Stimulated activated CD4-positive, alpha-beta T cell treated with anti-CD3 and anti-CD28 coated beads, TNF-alpha, amount 100 ng/mL, for 4 hours (primary cell): ENCODE measurements around the gene IDUA.
"Not testable (repeated sequence)": the region's sequence is repeated elsewhere in the genome, so short reads cannot be mapped to it uniquely, and the experiment has no call there.

ENCODE experiments used
- DNase-seq, 3 experiments: peaks; one replicate each; pipeline ENCODE4 v3.0.0-alpha.2; 2020; ENCODE audit warnings: low read depth in 3 of 3

Gene IDUA

DNA sequence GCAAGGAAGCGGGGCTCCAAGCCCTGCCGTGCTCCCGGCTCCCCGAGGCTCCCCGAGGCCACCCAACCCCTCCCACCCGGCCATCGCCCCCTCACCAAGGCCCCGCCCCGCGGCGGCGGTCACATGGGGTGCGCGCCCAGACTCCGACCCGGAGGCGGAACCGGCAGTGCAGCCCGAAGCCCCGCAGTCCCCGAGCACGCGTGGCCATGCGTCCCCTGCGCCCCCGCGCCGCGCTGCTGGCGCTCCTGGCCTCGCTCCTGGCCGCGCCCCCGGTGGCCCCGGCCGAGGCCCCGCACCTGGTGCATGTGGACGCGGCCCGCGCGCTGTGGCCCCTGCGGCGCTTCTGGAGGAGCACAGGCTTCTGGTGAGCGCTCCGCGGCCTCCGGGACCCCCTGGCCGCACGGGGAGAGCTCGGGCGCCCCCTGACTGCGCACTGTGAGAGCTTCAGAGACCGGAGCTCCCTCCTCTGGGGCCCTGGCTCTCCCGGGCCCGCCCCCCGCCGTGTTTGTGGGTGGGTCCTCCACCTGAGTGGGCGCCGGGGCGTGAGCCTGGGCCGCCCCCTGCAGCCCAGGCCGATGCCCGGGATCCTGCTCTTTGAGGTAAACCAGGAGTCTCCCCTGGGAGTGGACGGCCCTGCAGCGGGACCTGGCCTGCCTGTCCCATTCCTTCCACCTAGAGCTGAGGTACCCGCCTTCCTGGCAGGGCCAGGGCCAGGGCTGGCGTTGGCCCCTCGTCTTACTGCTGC, at the start of gene IDUA:
IDUA (plus strand) TSS at position 166 of the 745 bp plus-strand sequence; CDS start at position 207, 41 bp downstream.
- DNase-seq: peak; percentile 78 to 85 (median 83)

DNA sequence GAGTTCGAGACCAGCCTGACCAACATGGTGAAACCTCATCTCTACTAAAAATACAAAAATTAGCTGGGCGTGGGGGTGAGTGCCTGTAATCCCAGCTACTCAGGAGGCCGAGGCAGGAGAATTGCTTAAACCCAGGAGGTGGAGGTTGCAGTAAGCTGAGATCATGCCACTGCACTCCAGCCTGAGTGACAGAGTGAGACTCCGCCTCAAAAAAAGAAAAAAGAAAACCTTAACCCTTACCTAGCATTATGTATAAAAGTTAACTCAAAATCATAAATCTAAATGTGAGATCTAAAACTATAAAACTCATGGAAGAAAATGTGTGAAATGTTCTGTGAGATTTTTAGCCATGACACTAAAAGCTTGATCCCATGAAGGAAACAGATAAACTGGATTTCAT, 47.3 kb upstream of the IDUA start:
- DNase-seq: not testable (repeated sequence)

DNA sequence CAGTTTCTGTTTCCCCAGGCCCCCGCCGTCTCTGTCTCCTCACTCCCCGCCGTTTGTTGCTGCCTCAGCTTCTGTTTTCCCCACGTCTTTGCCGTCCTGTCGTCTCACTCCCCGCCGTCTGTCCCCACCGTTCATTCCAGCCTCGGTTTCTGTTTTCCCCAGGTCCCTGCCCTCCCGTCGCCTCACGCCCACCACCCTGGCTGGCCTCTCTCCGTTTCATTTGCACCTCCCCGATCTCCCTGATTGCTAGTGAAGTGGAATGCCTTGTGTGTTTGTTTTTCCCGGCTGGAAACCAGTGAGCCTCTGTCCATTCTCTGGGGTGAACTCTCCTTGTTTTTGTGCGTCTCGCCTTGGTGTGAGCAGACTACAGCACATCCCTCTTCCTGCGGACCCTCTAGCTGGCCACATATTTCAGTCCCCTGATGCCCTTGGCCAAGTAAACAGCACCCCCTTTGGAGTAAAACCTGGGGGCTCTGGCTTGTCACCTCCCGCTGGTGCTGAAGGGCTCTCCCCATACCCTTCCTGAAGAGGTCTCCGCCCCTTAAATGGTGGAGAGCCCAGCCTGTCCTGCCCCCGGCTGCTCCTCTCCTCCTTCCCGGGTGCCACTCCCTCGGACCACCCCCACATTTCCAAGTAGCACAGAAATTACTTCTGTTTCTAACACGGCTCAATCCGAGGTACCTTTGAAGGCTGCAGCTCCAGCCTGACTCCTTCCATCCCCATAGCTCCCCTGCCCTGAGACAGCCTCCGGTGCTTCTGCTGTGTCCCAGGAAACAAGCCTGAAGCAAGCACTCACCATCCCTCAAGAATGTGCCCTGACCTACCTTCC, 41.4 kb upstream of the IDUA start:
- DNase-seq: no peak

DNA sequence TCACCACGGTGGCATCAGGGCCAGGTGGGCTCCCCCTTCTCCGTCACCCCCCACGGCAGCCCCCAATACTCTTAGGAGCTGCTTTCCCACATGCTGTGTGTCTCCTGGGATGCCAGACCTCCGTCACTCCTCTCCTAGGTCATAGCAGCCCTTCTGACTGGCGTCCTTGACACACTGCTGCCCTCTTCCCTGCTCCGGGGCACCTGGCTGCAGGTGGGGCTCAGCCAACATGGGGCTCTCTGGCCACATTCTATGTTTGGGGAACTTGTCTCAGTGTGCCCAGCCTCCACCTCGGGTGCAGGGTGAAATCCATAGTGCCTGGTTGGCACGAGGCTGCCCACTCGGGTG, 40.8 kb upstream of the IDUA start:
- DNase-seq: no peak

DNA sequence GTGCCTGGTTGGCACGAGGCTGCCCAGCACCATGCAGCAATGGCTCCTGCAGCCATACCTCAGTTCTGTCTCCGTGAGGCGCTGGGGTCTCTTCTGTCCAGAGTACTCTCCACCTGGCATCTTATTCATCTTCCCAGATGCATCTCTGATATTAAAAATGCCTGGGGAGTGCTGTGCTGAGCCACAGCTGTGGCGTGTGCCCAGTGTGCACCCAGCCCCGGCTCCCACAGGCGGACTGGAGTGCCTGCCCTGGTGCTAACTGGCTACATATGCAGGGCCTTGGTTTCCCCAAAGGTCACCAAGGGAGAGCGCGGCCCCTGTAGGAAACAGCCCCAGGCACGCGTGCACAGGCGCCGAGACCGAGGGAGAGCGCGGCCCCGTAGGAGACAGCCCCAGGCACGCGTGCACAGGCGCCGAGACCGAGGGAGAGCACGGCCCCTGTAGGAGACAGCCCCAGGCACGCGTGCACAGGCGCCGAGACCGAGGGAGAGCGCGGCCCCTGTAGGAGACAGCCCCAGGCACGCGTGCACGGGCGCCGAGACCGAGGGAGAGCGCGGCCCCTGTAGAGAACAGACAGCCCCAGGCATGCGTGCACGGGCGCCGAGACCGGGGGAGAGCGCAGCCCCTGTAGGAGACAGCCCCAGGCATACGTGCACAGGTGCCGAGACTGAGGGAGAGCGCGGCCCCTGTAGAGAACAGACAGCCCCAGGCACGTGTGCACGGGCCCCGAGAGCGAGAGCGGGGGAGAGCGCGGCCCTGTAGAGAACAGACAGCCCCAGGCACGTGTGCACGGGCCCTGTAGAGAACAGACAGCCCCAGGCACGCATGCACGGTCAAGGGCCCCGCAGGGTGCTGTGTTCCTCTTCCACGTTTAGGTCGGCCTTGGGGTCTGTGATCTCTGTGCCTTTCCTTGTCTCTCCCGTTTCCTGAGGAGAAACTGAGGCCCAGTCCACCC, 40.0 kb upstream of the IDUA start:
- no peak for DNase-seq

DNA sequence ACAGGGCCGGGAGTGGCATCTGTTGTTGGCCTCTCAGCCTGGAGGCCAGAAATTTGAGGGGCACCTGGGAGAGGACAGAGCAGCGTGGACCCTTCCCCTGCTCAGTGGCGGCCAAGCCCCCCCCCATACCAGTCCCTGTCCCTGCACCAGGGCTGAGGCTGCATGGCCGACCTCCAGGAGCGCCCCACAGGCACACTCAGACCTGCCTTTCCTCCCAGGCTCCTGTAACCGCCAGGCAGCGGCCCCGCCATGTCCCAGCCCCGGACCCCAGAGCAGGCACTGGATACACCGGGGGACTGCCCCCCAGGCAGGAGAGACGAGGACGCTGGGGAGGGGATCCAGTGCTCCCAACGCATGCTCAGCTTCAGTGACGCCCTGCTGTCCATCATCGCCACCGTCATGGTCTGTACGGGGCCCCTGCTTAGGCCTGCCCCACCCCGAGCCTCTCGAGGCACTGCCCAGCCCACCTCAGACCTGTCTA, 39.3 kb upstream of the IDUA start:
- no peak for DNase-seq

DNA sequence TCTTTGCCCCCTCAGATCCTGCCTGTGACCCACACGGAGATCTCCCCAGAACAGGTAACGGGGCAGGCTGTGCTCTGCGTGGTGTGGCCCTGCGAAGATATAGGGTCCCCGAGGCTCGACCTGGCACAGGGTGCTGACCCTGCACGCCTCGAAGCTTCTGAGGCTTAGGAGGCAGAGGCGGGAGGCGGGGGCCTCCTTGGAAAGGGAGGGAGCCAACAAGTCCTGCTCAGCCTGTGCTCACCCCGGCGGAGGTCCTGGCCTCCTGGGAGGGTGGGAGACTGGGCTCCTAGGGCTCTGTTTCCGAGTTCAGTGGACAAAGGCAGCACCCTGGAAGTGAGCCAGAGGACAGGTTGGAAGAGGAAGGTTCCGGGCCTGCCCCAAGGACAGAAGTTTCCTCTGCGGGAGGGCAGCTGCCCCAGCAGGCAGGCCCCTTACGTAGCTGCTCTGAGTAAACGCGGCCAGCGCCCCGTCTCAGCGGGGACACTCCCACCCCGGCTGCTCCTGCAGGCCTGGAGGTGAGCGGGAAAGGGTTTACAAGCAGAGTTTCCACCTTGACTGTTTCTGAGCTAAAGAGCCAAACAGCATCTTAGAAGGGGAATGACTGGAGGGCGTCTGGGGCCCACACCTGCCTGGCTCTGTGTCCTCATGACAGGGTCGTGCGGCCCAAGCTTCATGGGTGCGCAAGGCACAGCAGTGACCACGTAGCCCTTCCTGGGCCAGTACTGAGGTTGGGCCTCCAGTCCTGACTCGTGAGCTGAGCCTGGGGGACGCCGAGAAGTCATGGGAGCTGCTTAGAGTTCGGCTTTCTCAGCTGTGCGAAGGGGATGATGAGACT, 38.5 kb upstream of the IDUA start:
- DNase-seq: no peak

DNA sequence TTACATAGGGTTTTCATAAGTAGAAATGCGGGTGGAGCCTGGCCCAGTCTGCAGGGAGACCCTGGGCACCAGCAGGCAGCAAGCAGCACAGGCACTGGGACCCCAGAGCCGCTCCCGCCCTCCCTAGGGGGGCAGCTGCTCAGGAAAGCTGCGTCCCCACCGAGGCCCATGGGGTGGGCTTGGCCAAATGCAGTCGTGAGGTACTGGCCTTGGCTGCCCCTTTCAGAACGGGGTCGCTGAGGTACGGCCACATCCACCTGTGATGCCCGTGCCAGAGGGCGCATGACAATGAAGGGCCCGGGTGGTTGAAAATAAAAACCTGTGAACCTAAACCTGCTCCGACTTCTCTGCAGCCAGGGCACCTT, 37.9 kb upstream of the IDUA start:
- DNase-seq: no peak

DNA sequence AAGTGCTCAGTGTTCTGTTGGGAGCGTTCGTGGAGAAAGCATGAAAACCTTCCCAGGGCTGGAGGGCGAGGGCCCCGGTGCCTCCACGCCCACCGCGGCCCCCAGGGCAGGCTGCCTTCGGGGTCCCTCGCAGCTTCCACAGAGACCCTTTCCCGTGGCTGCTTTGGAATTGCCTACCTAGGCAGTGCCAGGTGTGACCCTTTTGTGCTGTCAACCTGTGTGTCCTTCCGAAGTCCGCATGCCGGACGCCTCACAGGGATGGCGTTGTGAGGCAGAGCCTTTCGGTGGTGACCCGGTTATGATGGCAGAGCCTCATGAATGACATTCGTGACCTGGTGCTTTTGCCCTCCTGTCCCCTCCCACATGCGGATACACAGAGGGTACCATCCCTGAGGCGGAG, 37.2 kb upstream of the IDUA start:
- DNase-seq: no peak

DNA sequence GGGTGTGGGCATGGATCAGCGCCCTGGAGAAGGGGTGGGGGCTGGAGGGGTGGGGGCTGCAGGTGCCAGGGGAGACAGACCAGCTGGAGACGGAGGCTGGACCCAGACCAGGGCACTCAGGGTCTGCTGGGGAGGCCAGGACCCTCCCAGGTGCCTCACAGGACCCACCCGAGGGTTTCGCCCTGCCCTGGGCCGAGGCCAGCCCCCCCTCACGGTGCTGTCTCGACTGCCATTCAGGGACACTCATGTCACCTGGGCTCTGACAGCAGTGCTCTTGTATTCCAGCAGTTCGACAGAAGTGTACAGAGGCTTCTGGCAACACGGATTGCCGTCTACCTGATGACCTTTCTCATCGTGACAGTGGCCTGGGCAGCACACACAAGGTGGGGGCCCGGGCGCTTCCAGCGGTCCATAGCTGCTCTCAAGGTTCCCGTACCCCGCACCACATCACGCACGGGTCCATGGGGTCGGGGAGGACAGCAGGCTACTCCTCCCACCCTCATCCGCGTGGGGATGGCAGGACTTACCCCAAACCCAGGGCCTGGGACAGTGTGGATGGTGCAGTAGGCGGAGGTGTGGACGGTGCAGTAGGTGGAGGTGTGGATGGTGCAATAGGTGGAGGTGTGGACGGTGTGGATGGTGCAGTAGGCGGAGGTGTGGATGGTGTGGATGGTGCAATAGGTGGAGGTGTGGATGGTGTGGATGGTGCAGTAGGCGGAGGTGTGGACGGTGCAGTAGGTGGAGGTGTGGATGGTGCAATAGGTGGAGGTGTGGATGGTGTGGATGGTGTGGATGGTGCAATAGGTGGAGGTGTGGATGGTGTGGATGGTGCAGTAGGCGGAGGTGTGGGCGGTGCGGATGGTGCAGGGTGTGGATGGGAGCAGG, 36.5 kb upstream of the IDUA start:
- no peak for DNase-seq

DNA sequence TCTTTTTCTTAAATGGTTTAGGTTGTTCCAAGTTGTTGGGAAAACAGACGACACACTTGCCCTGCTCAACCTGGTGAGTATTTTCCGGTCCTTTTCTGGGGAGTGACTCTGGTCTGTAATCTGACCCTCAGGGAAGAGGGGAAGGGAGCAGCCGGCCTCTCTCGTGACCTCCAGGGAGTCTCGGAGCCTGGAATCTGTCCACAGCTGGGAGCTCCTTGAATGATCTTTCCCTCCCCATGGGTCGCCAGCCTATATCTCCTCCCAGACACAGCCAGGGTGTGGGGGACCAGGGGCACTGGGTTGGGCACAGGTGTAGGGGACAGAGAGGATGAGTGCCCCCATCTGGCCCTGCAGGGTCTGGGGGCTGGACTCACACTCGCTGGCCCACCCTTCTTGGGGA, 35.7 kb upstream of the IDUA start:
- DNase-seq: no peak

DNA sequence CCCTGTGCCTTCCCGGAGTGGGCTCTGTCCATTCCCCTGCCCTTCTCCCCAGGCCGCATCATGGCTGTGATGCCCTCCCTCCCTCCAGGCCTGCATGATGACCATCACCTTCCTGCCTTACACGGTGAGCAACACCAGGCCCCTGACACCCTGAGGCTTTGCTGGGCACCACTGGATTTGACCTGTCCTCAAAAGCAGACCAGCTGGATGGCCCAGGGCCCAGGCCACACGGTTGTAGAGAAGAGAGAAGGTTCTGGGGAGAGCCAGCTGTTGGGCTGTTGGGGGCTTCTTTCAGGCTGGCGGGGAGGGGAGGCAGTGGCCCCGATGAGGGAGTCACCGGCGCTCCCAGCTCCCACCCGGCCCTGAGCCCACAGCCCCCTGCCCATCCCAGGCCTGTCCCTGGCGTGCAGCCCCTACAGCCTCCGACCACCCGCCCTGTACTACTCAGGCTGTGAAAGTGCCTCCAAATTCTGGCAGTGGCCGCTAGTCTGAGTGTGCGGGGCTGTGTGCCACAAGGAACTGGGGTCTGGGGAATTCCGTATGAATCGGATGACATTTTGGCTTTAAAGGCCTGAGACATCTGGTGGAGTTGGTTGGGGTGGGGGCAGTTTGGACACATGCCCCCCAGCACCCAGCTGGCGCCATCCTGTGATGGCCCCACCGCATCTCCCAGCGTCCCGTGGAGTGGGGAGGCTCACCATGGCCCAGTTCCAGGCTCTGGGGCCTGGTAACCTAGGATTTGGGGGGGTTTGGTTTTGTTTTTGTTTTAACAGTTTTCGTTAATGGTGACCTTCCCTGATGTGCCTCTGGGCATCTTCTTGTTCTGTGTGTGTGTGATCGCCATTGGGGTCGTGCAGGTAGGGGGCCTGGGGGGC, 35.0 kb upstream of the IDUA start:
- no peak for DNase-seq

DNA sequence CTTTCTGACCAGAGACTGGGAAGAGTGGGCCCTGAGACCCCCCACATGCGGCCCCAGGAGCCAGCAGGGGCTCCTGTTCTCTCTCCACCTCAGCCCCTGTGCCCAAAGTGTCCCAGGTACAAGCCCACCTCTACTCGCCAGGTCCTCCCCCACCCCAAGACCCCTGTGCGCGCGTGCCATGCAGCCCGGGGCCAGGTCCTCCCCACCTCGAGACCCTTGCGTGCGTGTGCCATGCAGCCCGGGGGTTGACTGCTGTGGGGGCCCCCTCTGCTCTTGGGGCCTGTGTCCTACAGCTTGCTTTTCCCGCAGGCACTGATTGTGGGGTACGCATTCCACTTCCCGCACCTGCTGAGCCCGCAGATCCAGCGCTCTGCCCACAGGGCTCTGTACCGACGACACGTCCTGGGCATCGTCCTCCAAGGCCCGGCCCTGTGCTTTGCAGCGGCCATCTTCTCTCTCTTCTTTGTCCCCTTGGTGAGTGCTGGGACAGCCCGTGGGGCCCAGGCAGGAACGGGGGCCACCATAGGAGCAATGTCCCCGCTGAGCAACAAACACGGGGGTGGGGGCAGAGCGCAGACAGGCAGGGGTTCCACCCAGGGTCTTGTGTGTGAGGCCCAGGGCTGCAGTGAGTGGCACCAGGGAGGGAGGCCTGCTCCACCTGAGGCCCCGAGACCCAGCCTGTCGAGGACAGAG, 33.8 kb upstream of the IDUA start:
- no peak for DNase-seq

DNA sequence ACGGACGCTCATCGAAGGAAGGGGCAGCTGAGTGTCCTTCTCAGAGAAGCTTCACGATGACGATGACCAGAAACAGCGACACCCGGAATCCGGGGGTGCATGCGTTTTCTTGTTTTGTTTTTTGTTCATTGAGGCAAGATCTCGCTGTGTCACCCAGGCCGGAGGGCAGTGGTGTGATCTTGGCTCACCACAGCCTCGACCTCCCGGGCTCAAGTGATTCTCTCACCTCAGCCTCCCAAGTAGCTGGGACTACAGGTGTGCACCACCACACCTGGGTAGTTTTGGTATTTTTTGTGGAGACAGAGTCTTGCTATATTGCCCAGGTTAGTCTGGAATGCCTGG, 33.3 kb upstream of the IDUA start:
- no peak for DNase-seq

DNA sequence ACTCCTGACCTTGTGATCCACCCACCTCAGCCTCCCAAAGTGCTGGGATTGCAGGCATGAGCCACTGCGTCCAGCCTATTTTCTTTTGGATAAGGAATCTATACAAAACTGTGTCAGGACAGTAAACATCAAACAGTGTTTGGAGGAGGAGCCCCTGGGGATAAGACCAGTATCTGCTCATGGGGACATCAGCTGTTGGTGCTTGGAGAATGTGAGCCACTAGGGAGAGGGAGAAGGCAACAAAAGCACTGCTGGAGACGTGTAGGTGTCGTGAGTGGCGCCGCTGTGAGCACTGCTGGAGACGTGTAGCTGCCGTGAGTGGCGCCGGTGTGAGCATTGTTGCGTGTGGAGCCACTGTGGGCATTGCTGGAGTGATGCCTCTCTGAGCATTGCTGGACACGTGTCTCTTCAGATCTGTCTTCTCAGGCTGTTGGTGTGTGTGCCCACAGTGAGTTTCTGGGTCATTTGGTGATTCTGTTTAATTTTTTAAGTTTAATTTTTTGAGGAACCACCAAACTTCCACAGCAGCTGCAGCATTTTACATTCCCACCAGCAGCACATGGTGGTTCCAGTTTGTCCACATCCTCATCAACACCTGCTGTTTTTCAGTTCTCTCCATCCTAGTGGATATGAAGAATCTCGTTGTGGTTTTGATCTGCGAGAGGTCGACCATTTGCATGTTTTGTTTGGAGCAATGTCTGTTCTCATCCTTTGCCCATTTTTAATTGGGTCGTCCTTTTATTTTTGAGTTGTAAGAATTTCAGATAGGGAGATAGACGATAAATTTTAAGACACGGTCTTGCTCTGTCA, 32.4 kb upstream of the IDUA start:
- no peak for DNase-seq

DNA sequence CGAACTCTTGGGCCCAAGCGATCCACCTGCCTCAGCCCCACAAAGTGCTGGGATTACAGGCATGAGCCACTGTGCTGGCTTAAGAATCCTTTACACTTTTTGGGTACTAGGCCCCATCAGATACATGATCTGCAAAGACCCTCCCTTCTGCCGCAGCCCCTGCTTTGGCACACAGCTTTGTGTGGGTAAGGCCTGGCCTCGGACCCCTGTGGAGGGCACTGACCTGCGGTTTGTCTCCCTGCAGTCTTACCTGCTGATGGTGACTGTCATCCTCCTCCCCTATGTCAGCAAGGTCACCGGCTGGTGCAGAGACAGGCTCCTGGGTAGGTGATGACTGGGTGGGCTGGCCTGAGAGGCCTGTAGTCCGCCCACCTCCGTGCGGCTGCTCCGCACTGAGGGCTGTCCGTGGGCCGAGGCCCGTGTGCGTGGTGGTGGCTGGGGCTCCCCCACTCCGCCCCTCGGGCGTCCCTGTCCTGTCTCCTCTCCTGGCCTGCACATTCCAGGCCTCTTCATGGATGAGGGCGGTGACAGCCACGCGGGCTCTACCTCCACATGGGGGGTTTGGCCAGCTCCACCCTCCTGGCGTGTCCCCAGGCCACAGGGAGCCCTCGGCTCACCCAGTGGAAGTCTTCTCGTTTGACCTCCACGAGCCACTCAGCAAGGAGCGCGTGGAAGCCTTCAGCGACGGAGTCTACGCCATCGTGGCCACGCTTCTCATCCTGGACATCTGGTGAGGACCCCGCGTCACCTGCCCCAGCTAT, 31.5 kb upstream of the IDUA start:
- no peak for DNase-seq

DNA sequence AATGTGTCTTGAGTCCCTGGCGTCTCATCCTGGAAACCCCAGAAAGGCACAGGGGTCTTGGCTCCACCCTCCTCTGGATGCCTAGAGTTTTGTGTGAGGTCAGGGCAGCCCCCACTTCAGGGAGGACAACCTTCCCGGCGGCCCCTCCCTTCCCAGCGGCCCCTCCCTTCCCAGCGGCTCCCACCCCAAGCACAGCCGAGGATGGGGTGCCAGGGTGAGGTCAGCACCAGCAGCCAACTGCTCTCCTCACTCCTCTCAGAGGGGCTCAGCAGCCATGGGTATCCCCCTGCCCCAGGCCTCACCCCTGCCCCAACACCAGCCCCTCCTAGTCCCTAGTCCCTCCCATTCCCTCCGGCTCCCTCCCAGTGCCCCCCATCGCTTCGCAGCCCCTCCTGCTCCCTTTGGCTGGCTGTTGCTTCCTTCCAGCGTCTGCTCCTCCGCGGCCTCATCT, 30.9 kb upstream of the IDUA start:
- DNase-seq: no peak
